OCI-LY7 (cell line): ENCODE data around the gene ABCD1.

Experiments
- CTCF ChIP-seq: fragments of 200-600 bp; sonication (generic); conservative IDR thresholded peaks from 2 replicates; pipeline ENCODE4 v1.5.1; 2014; ENCODE audit warnings: mild to moderate bottlenecking, antibody characterized with exemption, low read length, moderate library complexity, mixed read lengths
- EZH2phosphoT487 ChIP-seq: fragments of 200-600 bp; sonication (generic); IDR thresholded peaks from 2 replicates; pipeline ENCODE4 v1.6.1; 2018; ENCODE audit warnings: low read depth, borderline replicate concordance, mild to moderate bottlenecking, mixed run types, antibody characterized with exemption, low read length, moderate library complexity, mixed read lengths

- no peak for TF ChIP-seq CTCF
- no peak for TF ChIP-seq EZH2phosphoT487
These were observed 50.9 kb downstream of the ABCD1 start for GRCh38 chrX:153775293-153776119.
